RPMI8226 (cell line): ENCODE results near the gene CDKL1.
"Not testable (repeated sequence)": the region's sequence is repeated elsewhere in the genome, so short reads cannot be mapped to it uniquely, and the experiment has no call there.

Experiments used
- DNase-seq: peaks from one replicate; pipeline ENCODE4 v3.0.0-alpha.2; 2015

The CDKL1 gene

GRCh38 chr14:50383618-50384225 is 13.0 kb downstream of the CDKL1 start:
- no peak for DNase-seq

GRCh38 chr14:50381823-50382287 is 14.8 kb downstream of the CDKL1 start:
- DNase-seq, result no peak

- DNase-seq, result no peak
Observed at GRCh38 chr14:50381008-50381407, 15.7 kb downstream of the CDKL1 start.

GRCh38 chr14:50380455-50380854 is 16.2 kb downstream of the CDKL1 start:
- DNase-seq, result no peak

- no peak for DNase-seq
Observed at GRCh38 chr14:50379563-50379962, 17.1 kb downstream of the CDKL1 start.

- DNase-seq, result no peak
Observed at GRCh38 chr14:50377550-50378085, 19.1 kb downstream of the CDKL1 start.

- DNase-seq, result no peak
Observed at GRCh38 chr14:50375760-50376159, 20.9 kb downstream of the CDKL1 start.

GRCh38 chr14:50373959-50374358 is 22.7 kb downstream of the CDKL1 start:
- no peak for DNase-seq

GRCh38 chr14:50371546-50371945 is 25.1 kb downstream of the CDKL1 start:
- DNase-seq, result no peak

GRCh38 chr14:50366589-50366988 is 30.1 kb downstream of the CDKL1 start:
- no peak for DNase-seq

- no peak for DNase-seq
Observed at GRCh38 chr14:50366115-50366514, 30.6 kb downstream of the CDKL1 start.

GRCh38 chr14:50365572-50365971 is 31.1 kb downstream of the CDKL1 start:
- DNase-seq, result not testable (repeated sequence)

GRCh38 chr14:50364792-50365191 is 31.9 kb downstream of the CDKL1 start:
- DNase-seq, result no peak

GRCh38 chr14:50363714-50364111 is 33.0 kb downstream of the CDKL1 start:
- peak; percentile 72 for DNase-seq

GRCh38 chr14:50362764-50363713 is 33.6 kb downstream of the CDKL1 start:
- no peak for DNase-seq

- DNase-seq, result not testable (repeated sequence)
Observed at GRCh38 chr14:50361473-50362403, 34.9 kb downstream of the CDKL1 start.

- no peak for DNase-seq
Observed at GRCh38 chr14:50360851-50361250, 35.8 kb downstream of the CDKL1 start.

GRCh38 chr14:50360093-50360492 is 36.6 kb downstream of the CDKL1 start:
- no peak for DNase-seq

GRCh38 chr14:50359631-50360030 is 37.0 kb downstream of the CDKL1 start:
- DNase-seq, result no peak

- no peak for DNase-seq
Observed at GRCh38 chr14:50357753-50358395, 38.8 kb downstream of the CDKL1 start.

GRCh38 chr14:50357124-50357523 is 39.6 kb downstream of the CDKL1 start:
- DNase-seq, result no peak

- DNase-seq, result not testable (repeated sequence)
Observed at GRCh38 chr14:50356283-50356682, 40.4 kb downstream of the CDKL1 start.
